H9 (cell line): Measurements from ENCODE around the gene KCNJ11. TPM values are rescaled to one million over a fixed set of nuclear protein-coding genes. Genes with fewer than 3 reads are reported as not detected.

Experiments
- DNase-seq: peaks from one replicate; pipeline ENCODE4 v3.0.0-alpha.2; 2017
- H2AFZ ChIP-seq: one replicate; pipeline ENCODE4 v1.6.1; 2013; ENCODE audit warnings: mild to moderate bottlenecking, low read length, control low read depth, moderate library complexity
- H2AK5ac ChIP-seq: 2 replicates; pipeline ENCODE4 v1.6.1; 2013; ENCODE audit warnings: low read length, control low read depth, mixed read lengths; ENCODE audit not compliant: insufficient read length
- H2BK120ac ChIP-seq: one replicate; pipeline ENCODE4 v1.6.1; 2013; ENCODE audit warnings: low read depth, mild to moderate bottlenecking, low read length, control low read depth, inconsistent platforms; ENCODE audit not compliant: poor library complexity, severe bottlenecking
- H2BK12ac ChIP-seq: 2 replicates; pipeline ENCODE4 v1.6.1; 2013; ENCODE audit warnings: low read length, control low read depth, mixed read lengths, low read depth; ENCODE audit not compliant: insufficient read length
- H2BK15ac ChIP-seq: 2 replicates; pipeline ENCODE4 v1.6.1; 2013; ENCODE audit warnings: low read depth, low read length, control low read depth
- H2BK20ac ChIP-seq: one replicate; pipeline ENCODE4 v1.6.1; 2013; ENCODE audit warnings: low read depth, mild to moderate bottlenecking, low read length, control low read depth, inconsistent platforms; ENCODE audit not compliant: poor library complexity, severe bottlenecking
- H2BK5ac ChIP-seq: 2 replicates; pipeline ENCODE4 v1.6.1; 2013; ENCODE audit warnings: low read length, control low read depth, mixed read lengths; ENCODE audit not compliant: insufficient read length
- H3K14ac ChIP-seq: 2 replicates; pipeline ENCODE4 v1.6.1; 2013; ENCODE audit warnings: low read length, control low read depth; ENCODE audit not compliant: insufficient read depth
- H3K18ac ChIP-seq: 2 replicates; pipeline ENCODE4 v1.6.1; 2013; ENCODE audit warnings: low read depth, mild to moderate bottlenecking, mixed read lengths, low read length, control low read depth; ENCODE audit not compliant: insufficient read length
- H3K23ac ChIP-seq: 2 replicates; pipeline ENCODE4 v1.6.1; 2013; ENCODE audit warnings: low read length, control low read depth, mixed read lengths, low read depth; ENCODE audit not compliant: insufficient read length
- H3K23me2 ChIP-seq: 2 replicates; pipeline ENCODE4 v1.6.1; 2013; ENCODE audit warnings: low read depth, mild to moderate bottlenecking, mixed read lengths, low read length, control low read depth; ENCODE audit not compliant: insufficient read length, poor library complexity, severe bottlenecking
- H3K27ac ChIP-seq: 2 replicates; pipeline ENCODE4 v1.5.1; 2013; ENCODE audit warnings: low read length, control low read depth, mixed read lengths, low read depth; ENCODE audit not compliant: insufficient read length
- H3K27me3 ChIP-seq: 2 replicates; pipeline ENCODE4 v1.6.1; 2013; ENCODE audit warnings: low read length, control low read depth, inconsistent platforms; ENCODE audit not compliant: insufficient read depth
- H3K4ac ChIP-seq: 2 replicates; pipeline ENCODE4 v1.6.1; 2013; ENCODE audit warnings: low read depth, mild to moderate bottlenecking, control low read depth, inconsistent platforms, low read length, moderate library complexity
- H3K4me1 ChIP-seq: 2 replicates; pipeline ENCODE4 v1.6.1; 2013; ENCODE audit warnings: low read length, control low read depth, inconsistent platforms; ENCODE audit not compliant: insufficient read depth
- H3K4me2 ChIP-seq: 2 replicates; pipeline ENCODE4 v1.6.1; 2013; ENCODE audit warnings: low read length, control low read depth, mixed read lengths; ENCODE audit not compliant: insufficient read length, insufficient read depth
- H3K56ac ChIP-seq: 2 replicates; pipeline ENCODE4 v1.6.1; 2013; ENCODE audit warnings: low read depth, mild to moderate bottlenecking, mixed read lengths, low read length, control low read depth; ENCODE audit not compliant: insufficient read length
- H3K79me1 ChIP-seq: 2 replicates; pipeline ENCODE4 v1.6.1; 2013; ENCODE audit warnings: low read depth, mild to moderate bottlenecking, moderate library complexity, low read length, control low read depth, inconsistent platforms; ENCODE audit not compliant: insufficient read depth, poor library complexity, severe bottlenecking
- H3K79me2 ChIP-seq: 2 replicates; pipeline ENCODE4 v1.6.1; 2013; ENCODE audit warnings: low read length, control low read depth, inconsistent platforms; ENCODE audit not compliant: insufficient read depth
- H3K9ac ChIP-seq: 2 replicates; pipeline ENCODE4 v1.6.1; 2013; ENCODE audit warnings: low read length, control low read depth, mixed read lengths; ENCODE audit not compliant: insufficient read length; ENCODE audit errors: extremely low read depth
- H3K9me3 ChIP-seq: one replicate; pipeline ENCODE4 v1.6.1; 2013; ENCODE audit warnings: low read depth, low read length, inconsistent platforms; ENCODE audit not compliant: control insufficient read depth
- H3T11ph ChIP-seq: one replicate; pipeline ENCODE4 v1.6.1; 2013; ENCODE audit warnings: mild to moderate bottlenecking, low read length, control low read depth, inconsistent platforms
- H4K20me1 ChIP-seq: one replicate; pipeline ENCODE4 v1.6.1; 2013; ENCODE audit not compliant: control insufficient read depth, insufficient read length, insufficient read depth
- H4K5ac ChIP-seq: 2 replicates; pipeline ENCODE4 v1.6.1; 2013; ENCODE audit warnings: low read depth, mild to moderate bottlenecking, mixed read lengths, low read length, control low read depth; ENCODE audit not compliant: insufficient read length
- H4K8ac ChIP-seq: replicated peaks from 2 replicates; pipeline ENCODE4 v1.6.1; 2013; ENCODE audit warnings: low read length, control low read depth, mixed read lengths, low read depth; ENCODE audit not compliant: insufficient read length
- H4K91ac ChIP-seq: 2 replicates; pipeline ENCODE4 v1.6.1; 2013; ENCODE audit warnings: low read depth, mild to moderate bottlenecking, moderate library complexity, mixed read lengths, low read length, control low read depth; ENCODE audit not compliant: insufficient read length
- H3K27ac Mint-ChIP-seq, 3 experiments: 2 replicates in 2 of 3; 3 replicates in 1 of 3; pipeline ENCODE4 v1.8.0; 2020 to 2021; ENCODE audit warnings: mixed read lengths in 3 of 3, mild to moderate bottlenecking in 1 of 3, moderate library complexity in 1 of 3
- H3K27me3 Mint-ChIP-seq: 2 replicates; pipeline ENCODE4 v1.8.0; 2021; ENCODE audit warnings: low read depth, mild to moderate bottlenecking, moderate library complexity, mixed read lengths
- H3K36me3 Mint-ChIP-seq, 3 experiments: 2 replicates in 2 of 3; 3 replicates in 1 of 3; pipeline ENCODE4 v1.8.0; 2020 to 2021; ENCODE audit warnings: low read depth in 3 of 3, mixed read lengths in 3 of 3; ENCODE audit not compliant: insufficient read depth in 1 of 3
- H3K4me1 Mint-ChIP-seq, 2 experiments: 2 replicates each; pipeline ENCODE4 v1.8.0; 2020; ENCODE audit warnings: mixed read lengths in 2 of 2
- H3K4me3 Mint-ChIP-seq, 2 experiments: 2 replicates in 1 of 2; 3 replicates in 1 of 2; pipeline ENCODE4 v1.8.0; 2020 to 2021; ENCODE audit warnings: mild to moderate bottlenecking in 2 of 2, mixed read lengths in 2 of 2, moderate library complexity in 1 of 2
- H3K9me3 Mint-ChIP-seq, 2 experiments: 2 replicates in 1 of 2; 3 replicates in 1 of 2; pipeline ENCODE4 v1.8.0; 2020; ENCODE audit warnings: mild to moderate bottlenecking in 2 of 2, mixed read lengths in 2 of 2, moderate library complexity in 1 of 2
- CTCF ChIP-seq: fragments of 200-600 bp; sonication (generic); conservative IDR thresholded peaks from 3 replicates; pipeline ENCODE4 v1.8.0; 2021; ENCODE audit warnings: antibody characterized with exemption, mild to moderate bottlenecking
- WGBS: extraction: QIAGEN DNeasy Blood & Tissue Kit; methylation state at CpG from one replicate; pipeline ENCODE4 v1.1.7; 2013; ENCODE audit warnings: missing lambda C conversion rate, low lambda C conversion rate, mixed read lengths; ENCODE audit not compliant: insufficient read length; ENCODE audit errors: extremely low coverage; 5-methylcytosine and 5-hydroxymethylcytosine counted together
- total RNA-seq: library from RNA; stranded (reverse); gene quantifications from 2 replicates; pipeline ENCODE4 v1.2.1, GENCODE V29; 2021

Gene KCNJ11
- total RNA-seq, 1 experiment from 2014 or later: 2.3 TPM

GRCh38 chr11:17384002-17384511, 4.4 kb downstream of the KCNJ11 start:
- H4K8ac ChIP-seq: no peak overlapping the region
- H3K9ac ChIP-seq: no peak overlapping the region
- peak; percentile 87 for DNase-seq
- Mint-ChIP-seq H3K9me3 (peaks cover 4 to 7% of the 10 kb centered on the region in 2 experiments; a peak in 2 of 5 replicates), H3K27me3 (peaks cover 12% of the 10 kb centered on the region), H3K36me3 (peaks cover 9 to 12% (median 11%) of the 10 kb centered on the region in 3 experiments; a peak in 6 of 7 replicates), H3K4me1 (peaks cover 3 to 11% of the 10 kb centered on the region in 2 experiments; a peak in 3 of 4 replicates), H3K4me3 (no peak overlapping the region), H3K27ac (no peak overlapping the region)
- H3K4me1 ChIP-seq: no peaks in the 10 kb centered on the region
- H4K20me1 ChIP-seq: peaks cover 3% of the 10 kb centered on the region
- no peak overlapping the region for H3K14ac ChIP-seq
- no peak overlapping the region for H2BK5ac ChIP-seq
- no peak overlapping the region for H3T11ph ChIP-seq
- no peak overlapping the region for H3K27ac ChIP-seq
- H2BK12ac ChIP-seq: no peak overlapping the region
- no peak overlapping the region for H2BK20ac ChIP-seq
- H3K23me2 ChIP-seq: no peaks in the 10 kb centered on the region
- H3K79me2 ChIP-seq: no peaks in the 10 kb centered on the region
- H3K56ac ChIP-seq: no peak overlapping the region
- H3K4me2 ChIP-seq: no peak overlapping the region
- H2BK15ac ChIP-seq: no peak overlapping the region
- H3K27me3 ChIP-seq: no peaks in the 10 kb centered on the region
- peaks cover 5% of the 10 kb centered on the region for H3K9me3 ChIP-seq
- no peaks in the 10 kb centered on the region for H3K79me1 ChIP-seq
- H3K4ac ChIP-seq: no peak overlapping the region
- H4K5ac ChIP-seq: no peak overlapping the region
- no peak overlapping the region for H3K18ac ChIP-seq
- TF ChIP-seq CTCF: peak; percentile 93
- H2BK120ac ChIP-seq: no peak overlapping the region
- H2AK5ac ChIP-seq: no peak overlapping the region
- no CpG with 5 or more reads among the region's 6 CpGs for WGBS
- H3K23ac ChIP-seq: no peak overlapping the region
- H4K91ac ChIP-seq: no peak overlapping the region
- no peak overlapping the region for H2AFZ ChIP-seq
